Measurements from ENCODE around the gene SOHLH2. TPM values are rescaled to one million over a fixed set of nuclear protein-coding genes. Genes with fewer than 3 reads are reported as not detected.

SOHLH2 gene
- total RNA-seq, 1 donor from 2014 or later = 0.58 TPM

- Mint-ChIP-seq H3K4me3 (no peak overlapping the region), H3K27ac (no peak overlapping the region), H3K36me3 (no peaks in the 10 kb centered on the region), H3K9me3 (peaks cover 8% of the 10 kb centered on the region), H3K27me3 (ENCODE audit: low read depth) (peaks cover 66% of the 10 kb centered on the region), H3K4me1 (peaks cover 7% of the 10 kb centered on the region)
- DNase-seq (ENCODE audit: low spot score in 2 of 2, unreplicated experiment in 2 of 2) = no peak
- no peak for TF ChIP-seq CTCF (IDR thresholded peaks at IDR 0.05; ENCODE audit: unreplicated experiment)
Observed at GRCh38 chr13:36134632-36135031, 79.7 kb downstream of the SOHLH2 start.

DNA sequence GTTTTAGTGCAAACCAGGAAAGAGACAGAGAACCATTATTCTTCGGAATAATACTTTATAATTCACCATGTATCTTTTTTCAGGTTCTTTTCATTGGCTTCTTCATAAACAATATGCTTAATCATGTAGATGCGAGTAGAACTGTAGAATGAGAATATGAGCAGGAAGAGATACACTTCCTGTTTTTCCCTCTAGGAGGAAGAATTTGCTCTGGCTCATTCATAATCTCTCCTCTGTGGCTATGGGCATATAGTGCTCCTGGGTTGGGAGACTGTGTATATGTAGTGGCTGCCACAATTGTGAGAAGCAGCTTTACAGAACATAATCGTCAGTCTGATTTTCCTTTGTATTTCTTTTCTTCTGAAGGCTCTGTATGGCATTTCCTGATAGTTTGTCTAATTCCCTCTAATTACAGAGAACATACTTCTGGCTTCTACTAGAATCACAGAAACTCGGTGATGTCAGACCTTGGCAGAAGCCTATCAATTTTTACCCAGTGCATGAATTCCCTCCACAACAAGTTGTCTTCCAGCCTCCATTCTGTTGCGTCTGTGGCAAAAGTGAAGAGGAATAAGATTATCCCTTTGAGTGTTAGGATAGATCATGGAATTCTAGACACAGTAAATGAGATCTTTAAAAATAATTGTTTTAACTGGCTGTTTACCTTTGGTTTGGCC, 80.3 kb downstream of the SOHLH2 start:
- Mint-ChIP-seq H3K27me3 (ENCODE audit: low read depth) (peaks cover 72% of the 10 kb centered on the region), H3K4me3 (no peak overlapping the region)

GRCh38 chr13:36132376-36132775, 82.0 kb downstream of the SOHLH2 start:
- peak overlapping the region; percentile 73 for H3K4me3 Mint-ChIP-seq
- H3K4me1 Mint-ChIP-seq = peaks cover 7% of the 10 kb centered on the region

More for the DNA sequence above, 80.3 kb downstream of the SOHLH2 start:
- Mint-ChIP-seq H3K4me1 (peaks cover 7% of the 10 kb centered on the region), H3K9me3 (peaks cover 8% of the 10 kb centered on the region), H3K36me3 (no peaks in the 10 kb centered on the region), H3K27ac (no peak overlapping the region)
- TF ChIP-seq CTCF (IDR thresholded peaks at IDR 0.05; ENCODE audit: unreplicated experiment) = no peak
- no peak for DNase-seq (ENCODE audit: low spot score in 2 of 2, unreplicated experiment in 2 of 2)

GRCh38 chr13:36131931-36132297, 82.4 kb downstream of the SOHLH2 start:
- no peak overlapping the region for H3K27ac Mint-ChIP-seq
- peaks cover 82% of the 10 kb centered on the region for H3K27me3 Mint-ChIP-seq (ENCODE audit: low read depth)
- peaks cover 7% of the 10 kb centered on the region for H3K4me1 Mint-ChIP-seq
- no peaks in the 10 kb centered on the region for H3K9me3 Mint-ChIP-seq
- DNase-seq (ENCODE audit: low spot score in 2 of 2, unreplicated experiment in 2 of 2) = no peak
- H3K4me3 Mint-ChIP-seq = peak overlapping the region; percentile 73
- TF ChIP-seq CTCF (IDR thresholded peaks at IDR 0.05; ENCODE audit: unreplicated experiment) = no peak
- no peaks in the 10 kb centered on the region for H3K36me3 Mint-ChIP-seq

More at GRCh38 chr13:36132376-36132775, 82.0 kb downstream of the SOHLH2 start:
- Mint-ChIP-seq H3K36me3 (no peaks in the 10 kb centered on the region), H3K9me3 (peaks cover under 1% of the 10 kb centered on the region), H3K27ac (no peak overlapping the region), H3K27me3 (ENCODE audit: low read depth) (peaks cover 80% of the 10 kb centered on the region)
- TF ChIP-seq CTCF (IDR thresholded peaks at IDR 0.05; ENCODE audit: unreplicated experiment) = no peak
- no peak for DNase-seq (ENCODE audit: low spot score in 2 of 2, unreplicated experiment in 2 of 2)

DNA sequence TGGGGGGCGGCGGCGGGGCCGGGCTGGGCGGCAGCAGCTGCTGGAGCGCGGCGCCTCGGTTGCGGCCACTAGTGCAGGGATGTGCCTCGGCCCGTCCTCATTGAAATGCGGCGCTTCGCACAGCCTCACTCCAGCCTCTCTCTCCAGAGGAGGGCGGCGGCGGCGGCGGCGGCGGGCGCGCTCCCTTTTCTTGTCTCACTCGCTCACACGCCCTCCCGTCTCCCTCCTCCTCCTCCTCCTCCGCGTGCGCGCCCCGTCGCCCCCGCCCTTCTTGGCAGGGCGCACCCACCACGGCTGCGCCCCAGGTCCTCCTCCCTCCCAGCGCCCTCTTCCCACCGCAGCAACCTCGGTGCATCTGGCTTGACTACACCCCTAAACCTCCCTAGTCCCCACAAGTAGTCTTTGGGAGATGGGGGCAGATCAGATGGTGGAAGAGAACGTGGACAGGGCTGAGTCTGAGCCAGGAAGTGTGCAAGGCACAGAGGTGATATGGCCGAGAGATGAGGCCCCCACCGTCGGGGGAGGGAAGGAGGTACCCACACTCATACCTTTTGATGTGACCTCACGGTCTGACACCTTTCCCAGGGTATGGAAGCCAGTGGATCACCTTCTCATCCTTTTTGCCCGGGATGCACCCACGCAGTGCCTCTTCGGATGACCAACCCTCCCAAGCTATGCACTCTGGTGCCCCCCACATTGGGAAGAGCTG, 83.0 kb downstream of the SOHLH2 start, which contains the start of gene DCLK1:
Gene DCLK1, minus strand, starts transcription at position 161 of the 709 bp plus-strand sequence.
- peak within 1 kb of the TSS; percentile 79 for H3K4me3 Mint-ChIP-seq
- peak; percentile 43 to 72 for DNase-seq (ENCODE audit: low spot score in 2 of 2, unreplicated experiment in 2 of 2)
- H3K9me3 Mint-ChIP-seq = no peaks in the 10 kb centered on the region
- TF ChIP-seq CTCF (IDR thresholded peaks at IDR 0.05; ENCODE audit: unreplicated experiment) = no peak
- peaks cover 13% of the 10 kb centered on the region for H3K4me1 Mint-ChIP-seq
- peaks cover 87% of the 10 kb centered on the region for H3K27me3 Mint-ChIP-seq (ENCODE audit: low read depth)
- no peaks in the 10 kb centered on the region for H3K36me3 Mint-ChIP-seq
- peak within 1 kb of the TSS; percentile 14 for H3K27ac Mint-ChIP-seq

Data from mesothelial cell of epicardium (in vitro differentiated cells).